BLaER1 treated with 17β-estradiol and CSF1 and Interleukin-3, amounts not matched to agents 10 nM and 100 nM (cell line): ENCODE data around the gene ARVCF.
A peak's percentile ranks its signal among the peaks of the same experiment; 100 is the strongest.

Source experiments
- H3K27ac ChIP-seq, 11 experiments: shearing (Covaris generic); formaldehyde crosslinking; 2 replicates each; pipeline ENCODE4 v1.8.1; 2022
- H3K27me3 ChIP-seq, 11 experiments: shearing (Covaris generic); formaldehyde crosslinking; 2 replicates each; pipeline ENCODE4 v1.8.1; 2022
- H3K36me3 ChIP-seq, 11 experiments: shearing (Covaris generic); formaldehyde crosslinking; 2 replicates each; pipeline ENCODE4 v1.8.1; 2022
- H3K4me1 ChIP-seq, 10 experiments: shearing (Covaris generic); formaldehyde crosslinking; 2 replicates each; pipeline ENCODE4 v1.8.1; 2022
- H3K4me2 ChIP-seq, 11 experiments: shearing (Covaris generic); formaldehyde crosslinking; 2 replicates each; pipeline ENCODE4 v1.8.1; 2022
- H3K4me3 ChIP-seq, 10 experiments: shearing (Covaris generic); formaldehyde crosslinking; 2 replicates each; pipeline ENCODE4 v1.8.1; 2022
- H3K9ac ChIP-seq, 11 experiments: shearing (Covaris generic); formaldehyde crosslinking; 2 replicates each; pipeline ENCODE4 v1.8.1; 2022
- H3K9me3 ChIP-seq, 11 experiments: shearing (Covaris generic); formaldehyde crosslinking; replicated peaks in 1 of 11; 2 replicates each; pipeline ENCODE4 v1.8.1; 2022
- H4K20me1 ChIP-seq, 11 experiments: shearing (Covaris generic); formaldehyde crosslinking; 2 replicates each; pipeline ENCODE4 v1.8.1; 2022
- Cebpa-rat ChIP-seq, 11 experiments: shearing (Covaris generic); IDR thresholded peaks; 2 replicates each; pipeline ENCODE4 v1.8.1; 2022

ARVCF gene

DNA sequence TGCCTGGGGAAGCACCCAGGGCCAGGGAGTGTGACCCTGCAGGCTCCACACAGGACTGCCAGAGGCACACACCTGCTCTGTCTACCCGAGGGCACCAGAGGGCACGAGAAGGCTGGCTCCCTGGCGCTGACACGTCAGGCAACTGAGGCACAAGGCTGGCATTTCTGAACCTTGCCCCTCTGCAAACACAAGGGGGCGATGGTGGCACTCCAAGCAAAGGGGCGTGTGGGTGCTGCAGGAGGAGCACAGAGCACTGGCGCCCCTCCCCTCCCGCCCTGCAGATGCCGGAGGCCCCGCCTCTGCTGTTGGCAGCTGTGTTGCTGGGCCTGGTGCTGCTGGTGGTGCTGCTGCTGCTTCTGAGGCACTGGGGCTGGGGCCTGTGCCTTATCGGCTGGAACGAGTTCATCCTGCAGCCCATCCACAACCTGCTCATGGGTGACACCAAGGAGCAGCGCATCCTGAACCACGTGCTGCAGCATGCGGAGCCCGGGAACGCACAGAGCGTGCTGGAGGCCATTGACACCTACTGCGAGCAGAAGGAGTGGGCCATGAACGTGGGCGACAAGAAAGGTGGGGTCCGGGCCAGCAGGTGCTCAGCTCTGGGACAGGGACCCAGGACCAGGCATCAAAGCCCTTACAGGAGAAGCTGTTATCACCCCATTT is 54.2 kb downstream of the ARVCF start:
- Histone ChIP-seq H3K9ac (peak overlapping the region in 8 of 11 experiments; percentile 5 to 63 (median 44); a peak in 12 of 22 replicates), H3K4me2 (peak overlapping the region; percentile 9 to 78 (median 37); a peak in 17 of 22 replicates), H3K4me1 (peaks cover 45 to 81% (median 56%) of the 10 kb centered on the region in 10 experiments), H3K27ac (peak overlapping the region in 5 of 11 experiments; percentile 6 to 48 (median 16); a peak in 4 of 22 replicates), H3K4me3 (no peak overlapping the region), H3K9me3 (no peaks in the 10 kb centered on the region), H3K27me3 (no peaks in the 10 kb centered on the region), H4K20me1 (peaks cover 48 to 100% (median 70%) of the 10 kb centered on the region in 11 experiments; a peak in 21 of 22 replicates), H3K36me3 (peaks cover 44 to 73% (median 65%) of the 10 kb centered on the region in 11 experiments)
- TF ChIP-seq Cebpa-rat (IDR thresholded peaks at IDR 0.05): no peak

DNA sequence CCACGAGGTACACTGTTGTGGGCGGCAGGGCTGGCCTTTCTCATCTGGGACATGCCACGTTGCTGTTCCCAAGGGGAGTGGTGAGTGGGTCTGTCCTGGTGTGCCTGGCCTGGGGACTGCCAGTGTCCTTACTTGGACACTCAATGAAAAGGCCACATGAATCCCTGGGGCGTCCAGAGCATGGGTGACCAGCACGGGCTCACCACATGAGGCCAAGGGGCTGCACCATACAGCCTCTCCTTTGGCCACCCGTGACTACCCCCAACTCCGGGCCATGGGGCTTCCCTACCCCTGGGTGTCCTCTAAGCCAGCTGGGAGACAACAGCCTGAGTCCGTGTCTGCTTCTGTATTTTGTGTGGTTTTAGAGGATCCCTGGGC is 54.8 kb downstream of the ARVCF start:
- peak overlapping the region in 9 of 11 experiments; percentile 10 to 60 (median 37); a peak in 11 of 22 replicates for H3K9ac ChIP-seq
- no peaks in the 10 kb centered on the region for H3K27me3 ChIP-seq
- peak overlapping the region; percentile 3 to 75 (median 32); a peak in 13 of 22 replicates for H3K4me2 ChIP-seq
- TF ChIP-seq Cebpa-rat (IDR thresholded peaks at IDR 0.05): no peak
- H3K9me3 ChIP-seq: no peaks in the 10 kb centered on the region
- H3K36me3 ChIP-seq: peaks cover 41 to 71% (median 59%) of the 10 kb centered on the region in 11 experiments
- H3K4me3 ChIP-seq: no peak overlapping the region
- H3K27ac ChIP-seq: peak overlapping the region in 6 of 11 experiments; percentile 3 to 48 (median 20); a peak in 4 of 22 replicates
- peaks cover 52 to 100% (median 70%) of the 10 kb centered on the region in 11 experiments; a peak in 21 of 22 replicates for H4K20me1 ChIP-seq
- peaks cover 45 to 76% (median 59%) of the 10 kb centered on the region in 10 experiments for H3K4me1 ChIP-seq

DNA sequence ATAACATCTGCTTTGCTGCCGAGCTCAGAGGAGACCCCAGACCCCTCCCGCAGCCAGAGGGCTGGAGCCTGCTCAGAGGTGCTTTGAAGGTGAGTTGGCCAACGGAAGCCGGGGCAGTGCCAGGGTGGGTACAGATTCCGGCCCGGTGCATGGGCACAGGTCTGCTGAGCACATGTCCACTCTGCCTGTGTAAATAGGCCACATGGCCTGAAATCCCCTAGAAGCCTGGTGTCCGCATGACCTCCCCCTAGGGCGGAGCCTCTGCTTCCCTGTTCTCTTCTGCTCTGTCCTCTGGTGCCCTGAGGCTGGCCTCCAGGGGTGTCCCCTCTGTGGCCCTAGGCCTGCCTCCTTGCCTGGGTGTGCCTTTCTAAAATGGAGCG is 55.4 kb downstream of the ARVCF start:
- peak overlapping the region in 7 of 11 experiments; percentile 3 to 75 (median 42); a peak in 5 of 22 replicates for H3K4me2 ChIP-seq
- H3K4me3 ChIP-seq: no peak overlapping the region
- H3K9ac ChIP-seq: peak overlapping the region in 8 of 11 experiments; percentile 24 to 60 (median 38); a peak in 10 of 22 replicates
- H3K9me3 ChIP-seq: no peaks in the 10 kb centered on the region
- peaks cover 49 to 69% (median 63%) of the 10 kb centered on the region in 10 experiments for H3K4me1 ChIP-seq
- H3K27ac ChIP-seq: peak overlapping the region in 5 of 11 experiments; percentile 18 to 48 (median 35); a peak in 6 of 22 replicates
- no peak for TF ChIP-seq Cebpa-rat (IDR thresholded peaks at IDR 0.05)
- H3K36me3 ChIP-seq: peaks cover 35 to 65% (median 53%) of the 10 kb centered on the region in 11 experiments
- H3K27me3 ChIP-seq: no peaks in the 10 kb centered on the region
- H4K20me1 ChIP-seq: peaks cover 57 to 100% (median 70%) of the 10 kb centered on the region in 11 experiments; a peak in 21 of 22 replicates

DNA sequence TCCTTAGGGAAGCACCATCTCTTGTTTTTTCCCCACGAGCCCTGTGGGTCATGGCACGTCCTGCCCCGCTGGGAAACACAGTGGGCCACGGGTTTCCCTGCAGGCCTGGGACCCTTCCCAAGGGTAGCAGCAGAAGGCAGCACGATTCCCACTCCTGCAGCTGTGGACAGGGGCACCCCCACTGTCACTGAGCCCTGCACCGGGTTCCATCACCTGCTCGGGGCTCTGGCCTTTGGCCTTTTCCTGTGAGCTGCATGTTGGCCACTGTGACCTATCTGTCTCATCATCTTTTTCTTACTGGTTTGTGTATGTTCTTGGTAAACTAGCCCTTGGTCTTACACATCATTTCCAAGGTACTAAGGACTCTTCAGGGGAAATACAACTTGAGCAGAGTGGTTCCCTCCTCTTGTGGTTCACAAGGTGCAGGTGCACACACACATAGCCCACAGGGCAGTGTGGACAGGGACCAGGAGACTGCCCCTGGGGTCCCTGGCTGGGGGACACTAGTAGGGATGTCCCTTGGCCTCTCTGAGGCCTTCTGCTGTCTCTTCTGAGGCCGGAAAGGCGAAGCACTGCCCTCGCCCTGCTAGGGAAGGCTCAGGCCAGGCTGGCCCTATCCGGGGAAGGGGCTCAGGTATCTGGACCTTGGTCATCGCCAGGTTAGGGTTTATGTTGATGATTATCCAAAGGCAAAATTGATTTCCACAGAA is 56.0 kb downstream of the ARVCF start:
- no peaks in the 10 kb centered on the region for H3K9me3 ChIP-seq
- H3K4me1 ChIP-seq: peaks cover 54 to 70% (median 66%) of the 10 kb centered on the region in 10 experiments
- H3K27me3 ChIP-seq: no peaks in the 10 kb centered on the region
- H3K27ac ChIP-seq: peak overlapping the region in 3 of 11 experiments; percentile 18 to 48 (median 35); a peak in 3 of 22 replicates
- peak overlapping the region in 2 of 11 experiments; percentile 54 to 75; a peak in 3 of 22 replicates for H3K4me2 ChIP-seq
- no peak for TF ChIP-seq Cebpa-rat (IDR thresholded peaks at IDR 0.05)
- peaks cover 34 to 62% (median 50%) of the 10 kb centered on the region in 11 experiments for H3K36me3 ChIP-seq
- H3K9ac ChIP-seq: peak overlapping the region in 7 of 11 experiments; percentile 24 to 60 (median 32); a peak in 7 of 22 replicates
- peaks cover 60 to 100% (median 72%) of the 10 kb centered on the region in 11 experiments; a peak in 21 of 22 replicates for H4K20me1 ChIP-seq
- no peak overlapping the region for H3K4me3 ChIP-seq

DNA sequence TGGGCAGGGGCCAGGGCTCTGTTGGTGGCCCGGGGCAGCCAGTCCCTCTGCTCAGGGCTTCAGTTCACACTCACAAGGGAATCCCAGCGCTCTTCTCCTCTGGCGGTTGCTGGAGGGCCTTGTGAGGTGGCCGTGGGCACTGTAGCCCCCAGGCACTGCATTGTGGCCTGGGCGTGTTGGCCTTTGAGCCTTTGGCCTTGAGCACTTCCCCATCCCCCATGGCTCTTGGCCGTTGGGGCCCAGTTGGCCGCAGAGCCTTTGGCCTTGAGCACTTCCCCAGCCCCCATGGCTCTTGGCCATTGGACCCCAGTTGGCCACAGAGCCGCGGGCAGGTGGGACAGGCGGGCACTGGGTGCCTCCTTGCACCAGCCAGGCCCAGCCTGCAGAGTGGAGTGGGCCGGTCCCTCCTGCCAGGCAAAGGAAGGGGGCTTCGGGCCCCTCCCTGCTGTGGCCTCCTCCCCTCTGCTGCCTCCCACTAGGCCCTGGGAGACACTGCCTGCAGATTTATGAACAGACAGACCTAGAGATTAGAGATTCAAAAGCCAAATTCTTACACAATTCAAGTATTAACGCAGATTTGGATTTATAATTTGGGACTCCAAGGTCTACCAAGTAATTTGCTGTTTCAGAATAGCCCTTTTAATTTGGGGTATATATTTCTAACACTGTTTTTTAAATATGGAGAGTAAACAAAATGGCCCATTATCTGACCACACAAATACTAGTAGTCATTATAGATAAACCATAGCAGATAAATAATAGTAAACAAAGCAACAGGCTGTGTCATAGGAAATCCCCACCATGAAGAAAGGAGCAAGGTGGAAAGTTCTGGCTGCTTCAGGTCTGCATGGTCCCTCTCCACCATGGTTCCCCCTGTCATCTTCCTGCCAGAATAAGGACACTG is 56.8 kb downstream of the ARVCF start:
- Histone ChIP-seq H3K4me3 (no peak overlapping the region), H3K9ac (peak overlapping the region in 5 of 11 experiments; percentile 1 to 54 (median 29); a peak in 2 of 22 replicates), H3K4me1 (peaks cover 56 to 78% (median 72%) of the 10 kb centered on the region in 10 experiments), H3K9me3 (no peaks in the 10 kb centered on the region), H3K27ac (peak overlapping the region in 2 of 11 experiments; percentile 25 to 26; a peak in 1 of 22 replicates), H4K20me1 (peaks cover 68 to 100% (median 80%) of the 10 kb centered on the region in 11 experiments), H3K36me3 (peaks cover 32 to 57% (median 44%) of the 10 kb centered on the region in 11 experiments), H3K4me2 (peak overlapping the region in 8 of 11 experiments; percentile 26 to 51 (median 40); a peak in 10 of 22 replicates), H3K27me3 (no peaks in the 10 kb centered on the region)
- no peak for TF ChIP-seq Cebpa-rat (IDR thresholded peaks at IDR 0.05)

DNA sequence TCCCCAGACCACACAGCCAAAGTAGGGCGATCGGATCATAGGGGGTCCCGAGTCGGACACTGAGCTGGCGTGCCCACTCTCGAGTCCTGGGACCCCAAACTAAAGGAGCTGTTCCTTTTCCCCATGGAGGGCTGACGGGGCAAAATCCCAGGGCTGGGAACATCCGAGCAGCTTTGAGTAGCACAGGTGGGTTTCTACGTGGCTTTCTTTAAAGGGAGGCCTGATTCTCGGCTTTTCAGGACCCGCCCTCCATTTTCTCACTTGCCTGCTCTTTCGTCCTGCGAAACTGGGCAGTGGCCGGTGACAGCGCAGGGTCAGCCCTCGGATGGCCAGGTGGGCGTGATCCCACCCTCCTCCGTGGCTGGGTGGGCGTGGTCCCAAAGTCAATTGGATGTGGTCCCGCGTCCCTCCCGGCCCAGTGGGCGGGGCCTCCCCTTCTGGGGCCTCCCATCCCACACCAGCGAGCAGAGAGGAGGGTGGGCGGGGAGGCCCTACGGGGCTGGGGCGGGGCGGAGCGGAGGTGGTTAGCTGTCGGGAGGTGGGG is 57.5 kb downstream of the ARVCF start:
- no peak overlapping the region for H3K4me3 ChIP-seq
- H3K36me3 ChIP-seq: peaks cover 25 to 57% (median 37%) of the 10 kb centered on the region in 11 experiments
- no peak for TF ChIP-seq Cebpa-rat (IDR thresholded peaks at IDR 0.05)
- H3K4me1 ChIP-seq: peaks cover 58 to 85% (median 78%) of the 10 kb centered on the region in 10 experiments
- H3K27me3 ChIP-seq: no peaks in the 10 kb centered on the region
- H3K9me3 ChIP-seq: no peaks in the 10 kb centered on the region
- peak overlapping the region in 2 of 11 experiments; percentile 17 to 26; a peak in 1 of 22 replicates for H3K9ac ChIP-seq
- H3K27ac ChIP-seq: peak overlapping the region in 1 of 11 experiments; percentile 10; a peak in 1 of 22 replicates
- peak overlapping the region; percentile 11 to 69 (median 55); a peak in 18 of 22 replicates for H3K4me2 ChIP-seq
- H4K20me1 ChIP-seq: peaks cover 76 to 100% (median 84%) of the 10 kb centered on the region in 11 experiments

DNA sequence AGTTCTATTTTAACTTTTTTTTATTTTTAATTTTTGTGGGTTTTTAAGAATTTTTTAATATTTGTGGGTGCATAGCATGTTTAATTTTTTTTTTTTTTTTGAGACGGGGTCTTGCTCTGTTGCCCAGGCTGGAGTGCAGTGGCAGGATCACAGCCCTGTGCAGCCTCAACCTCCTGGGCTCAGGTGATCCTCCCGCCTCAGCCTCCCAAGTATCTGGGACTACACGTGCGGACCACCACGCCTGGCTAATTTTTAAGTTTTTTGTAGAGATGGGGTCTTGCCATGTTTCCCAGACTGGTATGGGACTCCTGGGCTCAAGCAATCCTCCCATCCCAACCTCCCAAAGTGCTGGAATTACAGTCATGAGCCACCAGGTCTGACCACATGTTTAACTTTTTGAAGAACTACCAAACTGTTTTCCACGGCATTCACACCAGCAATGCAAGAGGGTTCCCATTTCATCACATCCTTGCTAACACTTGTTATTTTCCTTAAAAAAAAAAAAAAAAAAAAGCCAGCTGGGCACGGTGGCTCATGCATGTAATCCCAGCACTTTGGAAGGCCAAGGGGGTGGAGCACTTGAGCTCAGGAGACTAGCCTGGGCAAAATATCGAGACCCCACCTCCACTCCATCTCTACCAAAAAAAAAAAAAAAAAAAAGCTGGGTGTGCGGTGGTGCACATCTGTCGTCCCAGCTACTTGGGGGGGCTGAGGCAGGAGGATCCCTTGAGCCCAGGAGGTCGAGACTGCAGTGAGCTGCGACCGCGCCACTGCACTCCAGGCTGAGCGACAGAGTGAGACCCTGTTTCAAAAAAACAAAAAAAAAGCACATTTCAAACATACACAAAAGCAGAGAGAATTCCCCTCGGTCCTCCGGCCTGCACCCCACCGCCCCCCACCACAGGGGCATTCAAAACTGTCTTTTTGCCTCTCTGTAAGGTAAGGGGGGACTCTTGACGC is 58.3 kb downstream of the ARVCF start:
- TF ChIP-seq Cebpa-rat (IDR thresholded peaks at IDR 0.05): no peak
- H3K4me2 ChIP-seq: peak overlapping the region; percentile 11 to 69 (median 55); a peak in 18 of 22 replicates
- peaks cover 83 to 100% (median 92%) of the 10 kb centered on the region in 11 experiments for H4K20me1 ChIP-seq
- no peaks in the 10 kb centered on the region for H3K27me3 ChIP-seq
- H3K9me3 ChIP-seq: no peaks in the 10 kb centered on the region
- H3K4me1 ChIP-seq: peaks cover 58 to 93% (median 85%) of the 10 kb centered on the region in 10 experiments
- H3K9ac ChIP-seq: peak overlapping the region in 2 of 11 experiments; percentile 17 to 26; a peak in 1 of 22 replicates
- peak overlapping the region in 1 of 11 experiments; percentile 10; a peak in 1 of 22 replicates for H3K27ac ChIP-seq
- H3K36me3 ChIP-seq: peaks cover 18 to 50% (median 29%) of the 10 kb centered on the region in 11 experiments
- no peak overlapping the region for H3K4me3 ChIP-seq
